HG02571 (cell line): ENCODE measurements around the gene ZNF423.

Experiments
- ATAC-seq: cut with Tn5 transposase; IDR thresholded peaks from one replicate; pipeline ENCODE4 v1.9.1; 2021; ENCODE audit warnings: mild to moderate bottlenecking, moderate library complexity; ENCODE audit not compliant: unreplicated experiment

The ZNF423 gene

DNA sequence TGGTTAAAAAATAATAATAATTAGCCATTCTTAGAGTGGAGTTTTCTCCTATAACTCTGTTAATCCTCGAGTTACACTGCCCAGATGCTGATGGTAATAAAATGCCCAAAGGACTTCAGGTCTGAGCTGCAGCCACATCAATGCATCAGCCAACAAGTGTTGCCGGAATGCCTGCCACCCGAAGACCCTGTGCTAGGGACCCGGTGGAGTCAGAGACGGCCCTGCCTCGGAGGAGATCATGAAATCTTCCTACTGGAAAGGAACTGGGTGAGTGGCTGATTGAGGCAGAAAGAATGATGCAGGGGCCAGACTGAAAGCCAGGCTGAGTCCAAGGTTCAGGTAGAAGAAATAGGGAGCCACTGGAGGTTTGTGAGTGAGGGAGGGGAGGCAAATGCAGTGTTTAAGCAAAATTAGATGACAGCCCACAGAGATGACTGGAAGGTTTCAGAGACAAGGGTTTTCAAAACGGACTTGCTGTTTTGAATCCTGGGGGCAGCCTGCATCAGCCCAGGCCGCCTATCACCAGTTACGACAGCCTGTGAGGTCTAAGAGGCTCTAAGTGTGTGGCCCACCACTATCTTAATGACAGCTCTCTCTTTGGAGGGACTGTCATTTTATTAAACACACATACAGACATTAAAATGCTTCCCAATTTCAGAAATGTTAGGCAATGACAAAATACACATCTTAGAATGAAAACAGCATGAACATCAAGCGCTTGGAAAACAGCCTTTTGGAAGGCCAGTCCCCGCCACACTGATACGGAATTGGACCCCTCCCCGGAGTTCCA, 100.0 kb downstream of the ZNF423 start:
- no peak for ATAC-seq

GRCh38 chr16:49755313-49755620, 100.6 kb downstream of the ZNF423 start:
- no peak for ATAC-seq

DNA sequence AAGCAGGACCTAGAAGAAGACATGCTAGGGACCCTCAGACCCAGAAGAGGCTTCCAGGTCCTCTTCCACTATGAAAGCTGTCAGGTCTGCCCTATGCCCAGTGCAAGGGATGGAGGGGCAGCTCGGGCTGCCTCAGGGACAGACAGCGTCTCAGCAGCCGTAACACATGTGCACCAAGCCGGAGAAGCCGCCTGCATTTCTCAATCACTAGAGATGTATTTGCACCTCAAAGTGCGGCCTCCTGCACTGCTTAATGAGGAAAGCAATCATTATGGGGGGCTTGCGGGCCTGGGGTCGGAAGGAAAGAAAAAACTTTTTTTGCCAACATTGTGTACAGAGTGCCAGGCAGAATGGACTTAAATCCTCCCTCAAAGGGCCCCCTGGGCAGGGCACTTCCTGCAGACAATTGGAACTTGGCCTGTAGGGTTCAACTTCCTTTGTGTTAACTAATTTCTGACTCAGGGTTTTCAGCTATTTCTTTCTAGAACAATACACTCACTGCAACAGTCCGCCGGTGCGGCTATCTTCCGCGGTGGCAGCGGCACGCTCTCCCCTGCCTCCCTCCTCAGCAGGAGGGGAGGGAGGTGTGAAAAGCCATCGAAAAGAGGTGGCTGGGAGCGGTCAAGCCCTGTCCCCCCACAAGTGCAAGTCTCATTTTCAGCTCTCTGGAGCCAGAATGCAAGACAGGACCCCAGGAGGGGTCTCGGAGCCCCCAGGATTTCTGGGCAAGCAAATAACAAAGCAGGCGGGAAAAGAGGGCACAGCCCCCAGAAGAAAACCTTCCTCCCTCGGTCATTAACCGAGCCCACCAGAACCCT, 101.2 kb downstream of the ZNF423 start:
- ATAC-seq: no peak

- ATAC-seq: no peak
Observed at GRCh38 chr16:49750341-49751000, 105.4 kb downstream of the ZNF423 start.

DNA sequence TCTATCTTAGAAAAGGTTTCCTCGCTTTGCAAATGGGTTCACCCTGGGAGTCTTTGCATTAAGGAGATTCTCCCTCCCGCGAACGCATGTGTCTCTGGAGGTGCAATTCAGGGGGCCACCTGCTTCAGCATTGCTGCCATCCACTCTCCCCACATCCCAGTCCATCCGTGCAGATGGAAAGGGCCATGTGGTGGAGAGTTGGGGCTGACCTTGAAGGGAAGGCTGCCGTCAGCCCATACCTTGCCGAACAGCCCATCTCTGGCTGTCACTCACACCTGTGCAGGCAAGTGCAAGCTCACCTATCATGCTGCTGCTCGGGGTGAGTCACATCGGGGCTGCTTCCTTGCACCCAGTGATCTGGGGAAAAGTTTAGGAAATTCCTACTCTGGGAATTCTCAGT, 106.1 kb downstream of the ZNF423 start:
- ATAC-seq: no peak

DNA sequence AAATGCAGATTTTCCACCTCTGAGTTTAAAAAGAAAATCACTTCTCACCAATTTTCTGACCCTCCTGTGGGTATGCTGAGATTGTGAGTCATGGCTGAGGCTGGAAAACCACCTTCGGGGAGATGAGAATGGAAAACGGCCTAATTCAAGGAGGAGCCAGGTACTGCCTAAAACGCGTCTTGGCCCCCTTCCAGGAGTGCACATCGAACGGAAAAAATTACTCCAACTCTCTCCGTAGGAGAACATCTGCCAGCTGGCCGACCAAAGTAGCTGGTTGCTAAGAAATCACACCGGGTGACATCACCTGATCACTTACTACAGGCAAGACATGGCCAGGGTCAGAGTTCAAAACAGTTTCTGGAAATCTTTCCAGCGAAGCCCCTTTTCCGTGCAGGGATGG, 107.6 kb downstream of the ZNF423 start:
- ATAC-seq: no peak

GRCh38 chr16:49747654-49748053, 108.3 kb downstream of the ZNF423 start:
- no peak for ATAC-seq

DNA sequence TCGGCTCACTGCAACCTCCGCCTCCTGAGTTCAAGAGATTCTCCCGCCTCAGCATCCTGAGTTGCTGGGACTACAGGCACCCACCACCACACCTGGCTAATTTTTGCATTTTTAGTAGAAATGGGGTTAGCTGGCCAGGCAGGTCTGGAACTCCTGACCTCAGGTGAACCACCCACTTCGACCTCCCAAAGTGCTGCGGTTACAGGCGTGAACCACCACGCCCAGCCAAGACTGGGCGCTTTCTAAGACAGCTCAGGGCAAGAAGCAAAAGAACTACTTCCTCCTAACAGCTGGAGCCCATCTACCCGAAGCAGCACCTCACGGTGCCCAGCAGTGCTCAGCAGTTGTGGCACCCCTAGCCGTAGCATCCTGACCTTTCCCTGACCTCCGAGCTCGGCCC, 109.4 kb downstream of the ZNF423 start:
- ATAC-seq: no peak

DNA sequence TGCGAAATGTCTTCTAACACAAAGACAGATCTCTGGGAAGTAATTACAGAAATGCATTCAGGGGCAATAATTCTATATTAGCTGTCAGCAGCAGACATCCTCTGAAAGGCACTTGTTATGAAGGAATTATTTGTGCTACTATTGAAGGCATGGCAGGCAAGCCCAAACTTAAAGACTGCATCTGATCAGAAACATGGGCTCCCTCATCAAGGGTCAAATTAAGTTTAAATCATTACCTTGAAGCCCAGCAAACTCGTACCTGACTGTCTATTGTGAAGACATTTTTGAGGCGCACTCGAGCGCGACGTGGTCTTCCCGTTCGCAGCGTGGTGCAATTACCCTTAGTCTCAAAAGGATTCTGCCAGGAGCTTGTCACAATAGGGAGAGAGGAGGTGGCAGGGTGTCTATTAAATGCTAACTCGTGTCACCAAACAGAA, 110.6 kb downstream of the ZNF423 start:
- no peak for ATAC-seq

DNA sequence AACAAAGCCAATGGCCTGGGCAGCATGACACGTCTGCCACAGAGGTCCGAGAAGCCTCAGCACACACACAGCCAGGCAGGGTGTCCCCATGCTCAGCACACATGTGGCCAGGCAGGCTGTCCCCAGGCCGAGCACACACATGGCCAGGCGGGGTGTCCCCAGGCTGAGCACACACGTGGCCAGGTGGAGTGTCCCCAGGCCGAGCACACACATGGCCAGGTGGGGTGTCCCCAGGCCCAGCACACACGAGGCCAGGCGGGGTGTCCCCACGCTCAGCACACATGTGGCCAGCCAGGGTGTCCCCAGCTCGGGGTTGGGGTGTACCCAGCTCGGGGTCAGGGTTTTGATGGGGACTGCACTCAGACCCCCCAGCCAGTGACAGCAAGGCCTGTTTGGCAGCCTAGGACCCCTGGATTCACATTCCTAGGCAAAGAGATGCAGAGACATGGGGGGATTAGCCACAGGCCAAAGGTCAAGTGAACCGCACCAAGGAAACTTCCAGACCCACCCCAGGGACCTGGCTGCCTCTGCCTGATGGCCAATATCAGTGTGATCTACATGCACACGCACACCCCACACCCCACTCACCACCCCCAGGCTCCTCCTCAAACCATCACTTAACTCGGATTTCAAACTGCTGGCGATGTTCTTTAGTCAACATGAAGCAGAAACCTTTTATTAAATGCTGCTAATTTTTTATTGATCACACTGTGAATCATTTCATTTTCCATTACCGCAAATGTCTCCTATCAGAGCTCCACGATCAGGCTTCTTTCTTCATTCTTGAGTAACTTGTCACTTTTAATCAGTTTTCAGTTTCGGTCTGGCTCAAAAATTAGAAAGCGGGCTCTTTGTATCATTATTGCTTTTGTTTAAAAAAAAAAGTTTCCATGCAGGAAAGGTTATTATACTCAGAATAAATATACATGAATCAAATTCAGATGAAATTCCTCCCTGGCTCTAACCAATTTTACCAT, 111.4 kb downstream of the ZNF423 start:
- no peak for ATAC-seq

DNA sequence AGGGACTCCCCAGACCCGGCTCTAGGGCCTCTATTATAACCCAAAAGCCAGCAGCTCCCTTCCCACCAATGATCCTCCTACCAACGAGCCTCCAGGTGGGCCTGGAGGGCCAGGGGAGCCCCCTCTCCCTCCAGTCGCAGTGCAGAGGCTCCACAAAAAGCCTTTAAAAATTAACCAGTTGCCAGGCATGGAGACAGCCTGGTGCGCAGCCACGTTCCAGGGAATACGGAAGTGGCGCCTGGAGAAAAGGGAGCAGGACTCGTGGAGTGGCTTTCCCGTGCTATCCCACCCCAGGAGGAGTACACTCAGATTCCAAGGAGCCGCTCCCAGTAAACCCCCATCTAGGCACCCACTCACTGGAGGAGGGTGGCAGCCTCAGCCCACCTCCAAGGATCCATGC, 112.3 kb downstream of the ZNF423 start:
- no peak for ATAC-seq

DNA sequence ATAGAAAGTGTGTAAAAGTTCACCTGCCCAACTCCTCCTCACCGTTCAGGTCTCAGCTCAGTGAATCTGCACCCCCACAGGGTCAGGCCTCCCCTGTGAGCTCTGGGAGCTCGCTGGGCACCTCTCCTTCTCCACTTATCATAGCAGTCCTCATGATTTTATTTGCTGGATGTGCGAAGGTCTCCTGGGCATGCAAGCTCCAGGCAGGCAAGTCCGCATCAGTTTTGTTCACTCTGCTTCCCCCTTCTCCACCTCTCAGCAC, 112.8 kb downstream of the ZNF423 start:
- no peak for ATAC-seq

DNA sequence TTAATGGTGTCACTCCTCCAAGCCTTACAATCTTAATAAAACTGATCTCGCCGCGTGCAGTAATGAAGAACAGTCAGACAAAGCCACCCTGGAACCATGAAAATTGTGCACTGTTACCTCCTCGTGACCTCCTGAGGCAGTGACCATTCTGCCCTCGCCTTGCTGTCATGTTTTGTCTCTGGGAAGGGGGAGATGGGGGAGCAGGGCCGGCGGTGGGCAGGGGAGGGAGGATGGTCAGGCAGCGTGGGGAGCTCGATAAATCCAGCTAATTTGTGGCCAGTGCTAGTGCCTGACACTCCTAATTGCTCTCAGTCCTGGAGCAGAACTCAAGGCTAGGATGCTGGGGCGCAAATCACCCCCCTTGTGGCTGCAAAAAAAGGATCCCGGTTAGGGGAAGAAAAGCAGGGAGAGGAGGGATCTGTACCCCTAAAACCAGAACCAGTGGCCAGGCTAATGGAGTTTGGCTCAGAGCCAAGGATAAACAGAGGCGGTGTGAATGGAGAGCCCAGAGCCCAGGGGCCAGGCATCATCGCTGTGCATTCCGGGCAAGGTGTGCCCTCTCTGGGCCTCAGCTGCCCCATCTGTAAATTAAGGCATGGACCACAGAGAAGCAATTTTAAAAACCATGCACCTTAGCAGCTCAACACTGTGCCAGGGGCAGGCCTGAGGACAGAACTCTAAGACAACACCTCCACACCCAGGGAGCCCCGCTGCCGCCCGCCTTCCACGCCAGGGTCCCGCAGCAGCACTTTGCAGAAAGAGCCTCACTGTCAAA, 113.3 kb downstream of the ZNF423 start:
- no peak for ATAC-seq

GRCh38 chr16:49740256-49740655, 115.7 kb downstream of the ZNF423 start:
- no peak for ATAC-seq

GRCh38 chr16:49739381-49739780, 116.5 kb downstream of the ZNF423 start:
- no peak for ATAC-seq

- ATAC-seq: no peak
Observed at GRCh38 chr16:49738832-49739231, 117.1 kb downstream of the ZNF423 start.

- no peak for ATAC-seq
Observed at GRCh38 chr16:49738001-49738400, 117.9 kb downstream of the ZNF423 start.

DNA sequence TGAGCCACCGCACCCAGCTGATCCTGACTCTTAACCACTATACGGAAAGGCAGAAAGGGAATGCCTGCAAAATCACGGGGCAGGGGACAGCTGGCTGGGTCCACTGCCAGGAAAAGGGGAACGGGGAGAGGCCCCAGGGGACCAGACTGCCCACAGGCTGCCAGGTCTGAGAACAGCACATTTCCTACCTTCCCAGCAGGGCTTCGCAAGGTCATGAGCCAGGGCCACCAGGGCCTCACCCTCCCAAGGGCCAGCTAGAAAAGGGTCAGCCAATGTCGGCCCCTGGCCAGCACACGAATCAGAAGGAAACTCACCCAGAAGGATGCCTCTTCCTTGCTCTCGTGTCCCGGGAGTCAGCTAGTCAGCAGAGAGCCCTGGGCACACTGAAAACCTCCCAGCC, 118.4 kb downstream of the ZNF423 start:
- ATAC-seq: no peak

- ATAC-seq: no peak
Observed at GRCh38 chr16:49734331-49734730, 121.6 kb downstream of the ZNF423 start.

GRCh38 chr16:49733313-49734009, 122.5 kb downstream of the ZNF423 start:
- no peak for ATAC-seq
